ENCODE results near the gene MAPKBP1. TPM values are rescaled to one million over a fixed set of nuclear protein-coding genes. Genes with fewer than 3 reads are reported as not detected.

MAPKBP1 gene
- total and polyA plus RNA-seq, 2 of the 4 experiments (the other 2 are of a cell fraction): 12.5 to 15.3 TPM

GRCh38 chr15:41790756-41791546 lies 16.7 kb downstream of the MAPKBP1 start:
- peak overlapping the region; percentile 55; the same call in 1 of the 2 replicates for H3K56ac ChIP-seq (ENCODE audit: extremely low read depth, insufficient read depth, low read length)
- peak overlapping the region; percentile 16 for H2AFZ ChIP-seq (replicated peaks; ENCODE audit: low read length, poor library complexity)
- H2AK5ac ChIP-seq (ENCODE audit: low read depth, low read length): peak overlapping the region; percentile 94
- no peak overlapping the region for H3K4me3 ChIP-seq (ENCODE audit: insufficient read depth, low read depth, low read length)
- H3K4me1 ChIP-seq (ENCODE audit: control insufficient read depth, insufficient read depth, low read length): peaks cover 15% of the 10 kb centered on the region
- H3K79me1 ChIP-seq (ENCODE audit: low read depth in 1 of 2, low read length in 2 of 2): peaks cover 42 to 83% of the 10 kb centered on the region in 2 experiments
- H4K20me1 ChIP-seq (ENCODE audit: insufficient read depth, low read length): 0 out of 2 replicates have a peak, but pooled peaks cover 3% of the 10 kb centered on the region
- peak overlapping the region; percentile 74 for H2BK15ac ChIP-seq (ENCODE audit: low read depth, low read length)
- H4K5ac ChIP-seq (ENCODE audit: low read depth, low read length): peak overlapping the region; percentile 25; the same call in 1 of the 2 replicates
- peak overlapping the region; percentile 47 for H3K27ac ChIP-seq (ENCODE audit: insufficient read depth, low read length)
- WGBS, 2 experiments (ENCODE audit: extremely low coverage in 2 of 2, insufficient read length in 1 of 2): 51% methylated on average over 4 of the region's 5 CpGs; no CpG with 5 or more reads in 1 of the 2 experiments
- H4K91ac ChIP-seq (ENCODE audit: insufficient read depth, low read depth, low read length): peak overlapping the region; percentile 93
- no peaks in the 10 kb centered on the region for H3K9me3 ChIP-seq (ENCODE audit: control insufficient read depth, insufficient read depth, low read length)
- peak; percentile 79 for DNase-seq
- POLR2A ChIA-PET (ENCODE audit: unreplicated experiment): interaction anchor here (0.7 kb wide), 1 partner anchor 442 kb away, joined by 3 read pairs; no protein-coding TSS in a partner anchor
- H3K36me3 ChIP-seq (ENCODE audit: control insufficient read depth, insufficient read depth, low read length): no peaks in the 10 kb centered on the region
- peak overlapping the region; percentile 79 for H3K23ac ChIP-seq (ENCODE audit: low read depth, low read length)
- CTCF ChIA-PET: interaction anchor here (0.5 to 1.0 kb wide), 2 partner anchors 17 to 175 kb away, joined by 3 to 4 read pairs; partner anchors contain the start of gene MAPKBP1
- peak overlapping the region; percentile 82 for H3K14ac ChIP-seq (replicated peaks; ENCODE audit: low read depth, low read length)
- peak overlapping the region; percentile 78 for H2BK5ac ChIP-seq (ENCODE audit: low read depth, low read length, poor library complexity, severe bottlenecking)
- intact Hi-C loops (cut with micrococcal nuclease): no loop called here
- no TSS peak for BruUV-seq (replicated peaks)
- H3K4me2 ChIP-seq (ENCODE audit: low read depth, low read length): peak overlapping the region; percentile 65
- H3K27me3 ChIP-seq (ENCODE audit: control insufficient read depth, insufficient read depth, low read length): no peaks in the 10 kb centered on the region
- H3K18ac ChIP-seq (ENCODE audit: low read depth, low read length): peak overlapping the region; percentile 59
- ATAC-seq (ENCODE audit: low read depth): peak; percentile 76
- H2BK20ac ChIP-seq (ENCODE audit: low read depth, low read length): peak overlapping the region; percentile 91
- no peak for TF ChIP-seq MXI1 (IDR thresholded peaks at IDR 0.05; ENCODE audit: borderline replicate concordance, low read depth, low read length)
- TF ChIP-seq FOS (IDR thresholded peaks at IDR 0.05; ENCODE audit: low read depth, low read length): peak; percentile 61
- peaks cover 34% of the 10 kb centered on the region for H3K9me1 ChIP-seq (ENCODE audit: insufficient read depth, low read length)
- dilution Hi-C loops (cut with HindIII; ENCODE audit: low sequenced_read_pairs, unreplicated experiment): no loop called here
- H4K8ac ChIP-seq (ENCODE audit: low read depth in 2 of 2, low read length in 2 of 2): peak overlapping the region; percentile 22 to 90; a peak in 3 of 4 replicates
- H3K9ac ChIP-seq (ENCODE audit: low read depth, low read length): no peak overlapping the region
- H2AK9ac ChIP-seq (replicated peaks; ENCODE audit: low read depth, low read length, poor library complexity): peak overlapping the region; percentile 73
- peak overlapping the region; percentile 90 for H3K4ac ChIP-seq (ENCODE audit: low read depth, low read length)
- peak overlapping the region; percentile 84 for H2BK120ac ChIP-seq (ENCODE audit: low read depth, low read length)
- in situ Hi-C loops (cut with MboI; ENCODE audit: low sequenced_read_pairs): no loop called here
